HAP-1 (cell line): ENCODE results near the gene KIAA0930.
A peak's percentile ranks its signal among the peaks of the same experiment; 100 is the strongest.
"Not testable (repeated sequence)": the region's sequence is repeated elsewhere in the genome, so short reads cannot be mapped to it uniquely, and the experiment has no call there.

ENCODE experiments used
- DNase-seq, 2 experiments: peaks; one replicate each; pipeline ENCODE4 v3.0.0-alpha.2; 2016 to 2020; ENCODE audit warnings: low spot score in 2 of 2
- H3K27me3 ChIP-seq: fragments of 250-450 bp; sonication (Bioruptor Pico); 2 replicates; pipeline ENCODE4 v1.5.1; 2020; ENCODE audit warnings: low read depth, mild to moderate bottlenecking, moderate library complexity
- H3K36me3 ChIP-seq: fragments of 250-450 bp; sonication (Bioruptor Pico); replicated peaks from 2 replicates; pipeline ENCODE4 v1.5.1; 2020; ENCODE audit warnings: mild to moderate bottlenecking
- H3K4me1 ChIP-seq: fragments of 250-450 bp; sonication (Bioruptor Pico); 2 replicates; pipeline ENCODE4 v1.5.1; 2020; ENCODE audit warnings: mild to moderate bottlenecking
- H3K4me3 ChIP-seq: fragments of 250-450 bp; sonication (Bioruptor Pico); 2 replicates; pipeline ENCODE4 v1.5.1; 2020; ENCODE audit warnings: mild to moderate bottlenecking, moderate library complexity
- H3K9me3 ChIP-seq: fragments of 250-450 bp; sonication (Bioruptor Pico); 2 replicates; pipeline ENCODE4 v1.5.1; 2020; ENCODE audit warnings: mild to moderate bottlenecking, moderate library complexity
- in situ Hi-C: fragments of 300-500 bp; cut with MboI; formaldehyde crosslinking; loops from 3 replicates; pipeline ENCODE4 v1.14.3; 2020; ENCODE audit warnings: low sequenced_read_pairs, inconsistent platforms, mixed read lengths

KIAA0930 gene

DNA sequence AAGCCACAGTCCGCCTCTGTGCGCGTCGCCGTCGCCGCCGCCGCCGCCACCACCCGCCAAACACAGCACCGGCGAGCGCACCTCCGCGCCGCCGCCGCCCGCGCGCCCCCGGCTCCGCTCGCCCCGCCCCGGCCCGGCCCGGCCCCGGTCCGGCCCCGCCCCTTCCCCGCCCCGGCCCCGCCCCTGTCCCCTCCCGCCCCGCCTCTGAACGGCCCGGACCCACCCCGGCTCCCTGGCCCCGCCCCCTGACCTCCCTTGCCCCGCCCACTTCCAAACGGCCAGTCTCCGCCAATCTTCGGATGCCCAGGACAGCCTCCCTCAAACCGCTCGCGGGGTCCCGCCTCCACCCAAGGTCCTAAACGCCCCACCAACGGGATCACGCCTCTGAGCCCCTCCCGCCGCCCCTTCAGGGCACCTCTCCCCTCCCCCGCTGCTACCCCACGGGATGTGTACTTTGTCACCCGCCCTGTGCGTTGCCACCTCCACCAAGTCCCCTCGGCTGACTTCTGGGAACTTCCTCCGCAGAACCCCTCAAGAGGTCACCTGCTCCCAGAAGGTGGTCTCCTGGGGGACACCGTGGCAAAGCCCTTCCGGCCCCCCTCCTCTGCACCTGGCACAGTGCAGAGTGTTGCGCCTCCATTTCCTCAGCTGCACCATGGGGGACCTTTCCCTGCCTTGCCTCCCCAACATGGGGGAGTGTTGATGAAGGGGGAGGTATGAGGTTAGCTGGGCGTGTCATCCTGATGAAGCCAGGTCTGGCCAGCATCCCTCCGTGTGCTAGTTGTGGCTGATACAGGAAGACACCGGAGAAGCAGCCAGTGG is at the start of gene KIAA0930:
Gene KIAA0930 (minus strand): TSS at position 85 of the 822 bp plus-strand sequence. CDS start 191 bp downstream, outside the sequence.
- peak within 1 kb of the TSS; percentile 64 for H3K4me3 ChIP-seq
- H3K9me3 ChIP-seq, result no peaks in the 10 kb centered on the region
- in situ Hi-C loops, result no loop called here
- peaks cover 4% of the 10 kb centered on the region; the same call in 1 of the 2 replicates for H3K36me3 ChIP-seq
- DNase-seq, result peak; percentile 53 to 89
- H3K27me3 ChIP-seq, result no peaks in the 10 kb centered on the region
- peaks cover 11% of the 10 kb centered on the region; the same call in 1 of the 2 replicates for H3K4me1 ChIP-seq

DNA sequence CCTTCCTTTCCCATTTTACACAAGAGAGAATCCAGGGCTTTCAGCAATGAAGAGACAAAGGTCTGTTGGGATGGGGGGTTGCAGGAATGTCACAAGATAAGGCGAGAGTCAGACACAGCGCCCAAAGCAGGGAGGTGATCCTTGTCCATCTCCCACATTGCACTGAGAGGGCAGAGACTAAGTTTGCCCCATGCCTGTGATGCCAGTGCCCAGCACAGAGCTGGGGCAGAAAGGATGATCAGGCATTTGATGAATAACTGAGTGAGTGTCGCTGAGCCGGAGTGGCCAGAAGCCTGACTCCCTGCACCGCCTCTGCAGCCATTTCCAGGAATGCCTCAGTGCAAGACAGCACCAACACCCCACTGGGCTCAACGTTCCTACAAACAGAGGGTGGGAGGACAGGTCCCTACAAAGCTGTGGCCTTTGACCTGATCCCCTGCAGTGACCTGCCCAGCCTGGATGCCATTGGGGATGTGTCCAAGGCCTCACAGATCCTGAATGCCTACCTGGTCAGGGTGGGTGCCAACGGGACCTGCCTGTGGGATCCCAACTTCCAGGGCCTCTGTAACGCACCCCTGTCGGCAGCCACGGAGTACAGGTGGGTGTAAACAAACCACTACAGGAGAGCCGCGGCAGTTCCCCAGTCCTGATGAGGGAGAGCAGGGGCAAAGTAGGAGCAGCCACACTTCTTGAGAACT is 46.3 kb upstream of the KIAA0930 start:
- H3K27me3 ChIP-seq, result peaks cover 6% of the 10 kb centered on the region; the same call in 1 of the 2 replicates
- H3K4me1 ChIP-seq, result no peaks in the 10 kb centered on the region
- H3K4me3 ChIP-seq, result no peak overlapping the region
- DNase-seq, result no peak
- H3K9me3 ChIP-seq, result no peaks in the 10 kb centered on the region
- no peaks in the 10 kb centered on the region for H3K36me3 ChIP-seq
- in situ Hi-C loops, result no loop called here

DNA sequence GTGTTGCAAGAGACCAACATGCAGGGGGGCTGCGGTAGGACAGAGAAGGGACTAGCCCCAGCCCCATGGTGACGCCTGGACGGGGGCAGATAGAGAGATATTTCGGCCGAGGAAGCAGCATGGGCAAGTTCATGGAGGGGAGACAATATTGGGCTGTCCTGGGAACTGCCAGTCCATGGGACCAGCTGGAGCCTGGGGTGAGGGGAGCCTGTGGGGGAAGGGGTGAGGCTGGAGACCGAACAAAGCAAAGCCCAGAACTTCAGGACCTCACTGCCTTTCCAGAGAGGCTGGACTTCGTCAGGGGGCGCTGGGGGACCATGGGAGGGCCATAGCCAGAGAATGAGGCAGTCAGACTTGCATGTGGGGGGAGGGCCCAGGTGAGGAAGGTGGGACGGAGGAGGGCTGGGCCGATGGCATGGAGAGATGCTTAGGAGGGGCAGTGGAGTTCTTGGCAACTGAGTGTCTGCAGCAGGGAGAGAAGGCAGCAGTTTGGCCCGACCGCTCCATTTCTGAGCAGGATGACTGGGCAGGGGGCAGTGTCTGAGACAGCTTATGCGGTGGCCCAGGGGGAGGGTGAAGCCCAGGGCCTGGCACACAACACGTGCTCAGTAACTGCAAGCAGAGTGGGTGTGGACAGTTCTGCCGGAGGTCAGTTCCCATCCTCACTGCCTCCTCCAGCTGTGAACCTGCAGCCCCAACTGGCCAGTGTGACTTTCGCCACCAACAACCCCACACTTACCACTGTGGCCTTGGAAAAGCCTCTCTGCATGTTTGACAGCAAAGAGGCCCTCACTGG is 44.8 kb upstream of the KIAA0930 start:
- Histone ChIP-seq H3K4me1 (no peaks in the 10 kb centered on the region), H3K27me3 (peaks cover 6% of the 10 kb centered on the region; the same call in 1 of the 2 replicates), H3K4me3 (no peak overlapping the region), H3K36me3 (no peaks in the 10 kb centered on the region), H3K9me3 (no peaks in the 10 kb centered on the region)
- DNase-seq, result no peak
- in situ Hi-C loops, result no loop called here

DNA sequence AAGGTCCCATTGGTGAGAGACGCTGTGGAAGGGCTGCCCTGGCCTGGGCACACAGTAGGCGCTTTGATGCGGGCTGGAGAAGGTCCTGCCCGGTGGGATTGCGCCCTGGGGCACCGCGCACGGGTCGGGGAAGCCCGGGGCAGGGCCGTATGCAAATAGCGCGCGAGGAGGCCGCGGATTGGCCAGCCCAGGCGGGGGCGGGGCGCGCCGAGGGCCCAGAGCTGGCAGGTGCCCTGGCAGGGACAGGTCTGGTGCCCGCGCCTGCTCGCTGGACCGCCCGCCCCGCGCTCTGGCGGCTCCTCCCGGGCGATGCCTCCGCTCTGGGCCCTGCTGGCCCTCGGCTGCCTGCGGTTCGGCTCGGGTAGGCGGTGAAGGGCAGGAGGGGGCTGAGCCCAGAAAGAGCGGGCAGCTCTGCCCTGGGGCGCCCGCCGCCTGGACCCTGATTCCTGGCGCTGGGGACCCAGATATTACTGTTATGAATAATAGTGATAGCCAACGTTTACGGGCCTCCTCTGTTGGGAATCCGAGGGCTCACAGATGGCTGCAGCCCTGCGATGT is 44.1 kb upstream of the KIAA0930 start, which contains the start of gene UPK3A:
Gene UPK3A (plus strand): TSS at position 245 of the 558 bp plus-strand sequence. CDS start 65 bp downstream, at position 310.
- Histone ChIP-seq H3K4me1 (no peaks in the 10 kb centered on the region), H3K4me3 (no peak within 1 kb of the TSS; the same call in 1 of the 2 replicates), H3K36me3 (no peaks in the 10 kb centered on the region), H3K27me3 (peaks cover 6% of the 10 kb centered on the region; the same call in 1 of the 2 replicates), H3K9me3 (no peaks in the 10 kb centered on the region)
- in situ Hi-C loops, result no loop called here
- peak in 1 of 2 experiments; percentile 68 for DNase-seq

DNA sequence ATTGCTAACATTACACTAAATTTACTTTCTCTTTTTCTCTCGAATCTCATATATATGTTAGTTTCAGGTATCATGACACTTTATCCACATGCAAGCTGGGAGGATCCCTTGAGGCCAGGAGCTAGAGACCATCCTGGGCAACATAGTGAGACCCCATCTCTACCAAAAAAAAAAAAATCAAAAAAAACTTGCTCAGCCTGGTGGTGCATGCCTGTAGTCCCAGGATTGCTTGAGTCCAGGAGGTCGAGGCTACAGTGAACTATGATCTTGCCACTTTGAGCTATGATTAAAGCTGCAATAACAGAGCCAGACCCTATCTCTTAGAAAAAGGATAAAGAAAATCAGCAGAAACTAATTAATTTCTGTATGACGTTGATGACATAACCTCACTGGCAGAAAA is 40.3 kb upstream of the KIAA0930 start:
- Histone ChIP-seq H3K9me3 (no peaks in the 10 kb centered on the region), H3K4me3 (no peak overlapping the region), H3K36me3 (no peaks in the 10 kb centered on the region), H3K27me3 (peaks cover 6% of the 10 kb centered on the region; the same call in 1 of the 2 replicates), H3K4me1 (no peaks in the 10 kb centered on the region)
- no peak for DNase-seq
- in situ Hi-C loops, result no loop called here

DNA sequence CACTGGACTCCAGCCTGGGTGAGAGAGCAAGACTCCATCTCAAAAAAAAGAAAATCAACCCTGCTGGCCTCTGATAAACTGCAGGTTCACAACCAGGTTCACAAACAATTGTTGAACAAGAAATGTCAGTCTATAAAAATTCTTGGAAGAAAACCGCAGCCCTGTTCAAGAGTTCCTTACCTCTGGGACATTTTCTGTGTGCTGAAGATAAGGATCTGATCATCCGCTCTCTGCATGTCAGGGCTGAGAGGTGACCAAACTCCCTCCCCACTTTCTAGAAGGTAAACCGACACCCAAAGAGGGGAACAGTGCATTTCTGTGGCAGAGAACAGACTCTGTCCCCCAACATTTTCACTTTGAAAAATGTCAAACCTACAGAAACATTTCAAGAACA is 39.9 kb upstream of the KIAA0930 start:
- Histone ChIP-seq H3K4me1 (no peaks in the 10 kb centered on the region), H3K4me3 (no peak overlapping the region), H3K9me3 (no peaks in the 10 kb centered on the region), H3K36me3 (no peaks in the 10 kb centered on the region), H3K27me3 (peaks cover 6% of the 10 kb centered on the region; the same call in 1 of the 2 replicates)
- in situ Hi-C loops, result no loop called here
- no peak for DNase-seq

DNA sequence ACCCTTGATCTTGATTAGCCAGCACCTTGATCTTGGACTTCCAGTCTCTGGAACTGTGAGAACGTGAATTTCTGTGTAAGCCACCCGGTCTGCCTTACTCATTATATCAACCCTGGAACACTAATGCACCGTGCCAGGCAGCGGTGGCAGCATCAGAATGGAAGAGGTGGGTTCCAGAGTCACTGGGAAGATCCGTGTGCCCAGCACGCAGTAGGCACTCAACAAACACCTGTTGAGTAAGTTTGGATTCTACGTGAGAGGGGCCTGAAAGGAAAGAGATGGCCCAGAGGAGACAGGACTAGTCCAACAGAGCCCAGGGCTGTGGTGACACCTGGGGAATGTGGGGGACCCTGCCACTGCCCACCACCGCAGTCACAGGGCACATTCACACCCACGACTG is 37.4 kb upstream of the KIAA0930 start:
- no peaks in the 10 kb centered on the region for H3K4me1 ChIP-seq
- H3K36me3 ChIP-seq, result no peaks in the 10 kb centered on the region
- in situ Hi-C loops, result no loop called here
- no peak for DNase-seq
- H3K27me3 ChIP-seq, result 0 out of 2 replicates have a peak, but pooled peaks cover 4% of the 10 kb centered on the region
- no peaks in the 10 kb centered on the region for H3K9me3 ChIP-seq
- H3K4me3 ChIP-seq, result no peak overlapping the region

DNA sequence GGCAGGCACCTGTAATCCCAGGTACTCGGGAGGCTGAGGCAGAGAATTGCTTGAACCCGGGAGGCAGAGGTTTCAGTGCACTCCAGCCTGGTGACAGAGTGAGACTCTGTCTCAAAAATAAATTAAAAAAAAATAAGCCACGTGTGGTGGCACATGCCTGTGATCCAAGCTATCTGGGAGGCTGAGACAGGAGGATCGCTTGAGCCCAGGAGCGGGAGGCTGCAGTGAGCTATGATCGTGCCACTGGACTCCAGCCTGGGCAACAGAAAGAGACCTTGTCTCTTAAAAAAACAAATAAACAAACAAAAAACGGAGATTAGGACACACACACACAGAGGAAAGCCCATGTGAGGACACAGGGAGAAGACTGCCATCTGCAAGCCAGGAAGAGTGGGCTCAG is 37.0 kb upstream of the KIAA0930 start:
- H3K9me3 ChIP-seq, H3K27me3 ChIP-seq, H3K4me3 ChIP-seq, H3K36me3 ChIP-seq, DNase-seq, in situ Hi-C loops, H3K4me1 ChIP-seq: not testable (repeated sequence)

DNA sequence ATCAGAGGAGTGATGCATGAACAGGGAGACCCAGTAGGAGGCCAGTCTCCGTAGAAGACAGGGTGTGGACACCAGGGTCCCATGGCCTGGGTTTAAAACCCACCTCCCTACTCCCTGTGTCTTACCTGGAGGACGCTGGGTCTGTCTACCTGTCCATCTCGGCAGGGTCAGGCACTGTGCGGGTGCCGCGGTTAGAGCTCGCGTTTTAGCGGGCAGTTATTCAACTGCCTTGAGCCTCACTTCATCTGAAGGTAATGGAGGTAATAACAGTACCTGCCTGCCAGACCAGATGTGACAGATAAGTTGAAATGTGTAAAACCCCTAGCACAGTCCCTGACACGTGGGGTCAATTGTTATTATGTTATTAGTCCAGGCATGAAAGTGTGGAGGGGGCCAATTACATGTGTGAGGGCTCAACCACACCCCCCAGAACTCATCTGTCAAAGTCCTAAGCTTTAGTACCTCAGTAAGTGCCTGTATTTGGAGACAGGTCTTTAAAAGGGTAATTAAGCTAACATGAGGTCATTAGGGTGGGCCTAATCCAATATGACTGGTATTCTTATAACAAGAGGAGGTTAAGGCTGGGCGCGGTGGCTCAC is 35.9 kb upstream of the KIAA0930 start:
- DNase-seq, result no peak
- Histone ChIP-seq H3K27me3 (no peaks in the 10 kb centered on the region), H3K4me3 (no peak overlapping the region), H3K36me3 (no peaks in the 10 kb centered on the region), H3K9me3 (no peaks in the 10 kb centered on the region), H3K4me1 (peaks cover 3% of the 10 kb centered on the region; the same call in 1 of the 2 replicates)
- in situ Hi-C loops, result no loop called here

DNA sequence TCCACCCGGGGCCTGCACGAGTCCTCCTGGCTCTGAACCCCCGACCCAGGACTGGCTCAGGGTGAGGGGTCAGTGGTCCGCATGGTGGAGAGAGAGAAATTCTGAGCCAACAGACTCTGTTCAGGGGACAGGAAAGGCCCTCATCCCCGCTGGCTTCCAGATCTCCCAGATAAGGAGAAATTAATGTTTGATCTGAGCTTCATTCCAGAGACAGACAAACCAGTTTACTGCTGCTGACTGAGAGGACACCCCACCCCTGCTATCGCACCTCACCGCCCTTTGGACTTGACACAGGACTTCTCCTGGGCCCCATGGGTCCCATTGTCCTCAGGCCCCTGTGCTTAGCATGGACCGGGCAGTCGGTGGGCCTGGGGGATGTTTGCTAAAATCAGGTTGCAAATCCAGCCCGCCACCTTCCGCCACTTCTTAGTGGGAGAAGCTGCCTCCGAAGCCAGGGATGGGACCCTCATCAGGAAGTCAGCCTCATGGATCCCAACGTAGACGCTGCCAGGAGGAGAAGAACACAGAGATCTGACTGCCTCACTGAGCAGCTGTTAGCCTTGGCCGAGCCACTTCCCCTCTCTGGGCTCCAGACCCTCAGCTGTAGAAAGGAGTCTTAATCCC is 32.9 kb upstream of the KIAA0930 start:
- DNase-seq, result no peak
- no peaks in the 10 kb centered on the region for H3K36me3 ChIP-seq
- H3K9me3 ChIP-seq, result no peaks in the 10 kb centered on the region
- H3K27me3 ChIP-seq, result no peaks in the 10 kb centered on the region
- no peak overlapping the region for H3K4me3 ChIP-seq
- in situ Hi-C loops, result no loop called here
- H3K4me1 ChIP-seq, result peaks cover 14% of the 10 kb centered on the region

DNA sequence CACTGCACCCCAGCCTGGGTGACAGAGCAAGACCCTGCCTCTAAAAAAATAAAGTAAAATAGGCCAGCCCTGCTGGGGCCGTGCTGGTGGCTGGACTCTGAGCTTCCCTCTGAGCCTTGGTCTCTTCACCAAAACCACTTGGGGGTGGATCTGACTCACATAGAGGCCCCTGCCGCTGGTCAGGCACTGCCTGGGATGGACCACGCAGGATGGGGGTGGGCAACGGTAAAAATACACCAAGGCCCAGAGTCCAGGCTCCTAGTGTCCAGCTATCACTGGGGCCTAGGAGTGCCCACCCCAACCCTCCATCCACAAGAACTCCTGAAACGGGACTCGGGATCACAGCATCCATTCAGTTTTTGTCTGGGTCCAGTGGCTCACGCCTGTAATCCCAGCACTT is 31.8 kb upstream of the KIAA0930 start:
- Histone ChIP-seq H3K4me1 (peaks cover 14% of the 10 kb centered on the region), H3K9me3 (no peaks in the 10 kb centered on the region), H3K27me3 (no peaks in the 10 kb centered on the region), H3K36me3 (no peaks in the 10 kb centered on the region), H3K4me3 (no peak overlapping the region)
- in situ Hi-C loops, result no loop called here
- no peak for DNase-seq

DNA sequence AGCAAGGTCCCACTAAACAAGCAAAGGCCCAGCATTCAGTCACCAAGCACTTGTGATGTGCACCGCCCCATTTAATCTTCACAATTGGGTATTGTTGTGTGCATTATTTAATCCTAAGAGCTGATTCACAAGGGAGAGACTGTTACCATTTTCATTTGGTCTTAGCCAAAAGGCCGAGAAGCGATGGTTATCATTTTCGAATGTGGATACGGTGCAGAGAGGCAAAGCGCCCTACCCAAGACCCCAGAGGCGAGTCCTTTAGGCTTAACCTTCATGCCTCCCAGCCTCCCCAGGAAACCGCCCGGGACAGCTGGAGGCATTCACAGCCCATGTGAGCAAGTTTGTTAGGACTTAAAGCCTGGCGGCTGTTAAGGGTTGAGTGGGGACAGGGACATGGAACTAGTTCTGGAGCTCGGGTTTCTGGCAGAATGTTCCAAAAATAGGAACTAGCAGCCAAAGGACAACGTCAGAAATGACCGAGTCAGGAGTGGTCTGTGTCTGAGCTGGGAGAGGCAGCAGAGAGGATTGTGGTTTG is 31.0 kb upstream of the KIAA0930 start:
- Histone ChIP-seq H3K4me1 (peaks cover 14% of the 10 kb centered on the region), H3K9me3 (no peaks in the 10 kb centered on the region), H3K36me3 (no peaks in the 10 kb centered on the region), H3K27me3 (no peaks in the 10 kb centered on the region), H3K4me3 (no peak overlapping the region)
- DNase-seq, result peak; percentile 11 to 20
- in situ Hi-C loops, result no loop called here
